Skeletal muscle tissue (tissue), 4 donors: ENCODE results near the gene GNPTAB. TPM values are rescaled to one million over a fixed set of nuclear protein-coding genes. Genes with fewer than 3 reads are reported as not detected.

Experiments
- H3K27ac ChIP-seq: one replicate; pipeline ENCODE4 v1.7.0; 2013; ENCODE audit warnings: mild to moderate bottlenecking, low read depth, low read length, inconsistent platforms
- H3K27me3 ChIP-seq, 3 donors: one replicate each; pipeline ENCODE4 v1.7.0; 2013; ENCODE audit warnings: low read length in 3 of 3; ENCODE audit not compliant: control insufficient read depth in 3 of 3, insufficient read depth in 3 of 3
- H3K36me3 ChIP-seq, 3 donors: one replicate each; pipeline ENCODE4 v1.7.0; 2013; ENCODE audit warnings: low read length in 3 of 3; ENCODE audit not compliant: control insufficient read depth in 3 of 3, insufficient read depth in 3 of 3
- H3K4me1 ChIP-seq, 3 donors: one replicate each; pipeline ENCODE4 v1.7.0; 2013; ENCODE audit warnings: low read length in 3 of 3, mild to moderate bottlenecking in 3 of 3; ENCODE audit not compliant: control insufficient read depth in 3 of 3, insufficient read depth in 3 of 3
- H3K4me3 ChIP-seq, 3 donors: one replicate each; pipeline ENCODE4 v1.7.0; 2013; ENCODE audit warnings: low read length in 3 of 3
- H3K9ac ChIP-seq, 3 donors: one replicate each; pipeline ENCODE4 v1.7.0; 2013; ENCODE audit warnings: low read length in 3 of 3, mild to moderate bottlenecking in 3 of 3, moderate library complexity in 2 of 3, low read depth in 1 of 3
- H3K9me3 ChIP-seq, 3 donors: one replicate each; pipeline ENCODE4 v1.7.0; 2013; ENCODE audit warnings: low read length in 3 of 3; ENCODE audit not compliant: control insufficient read depth in 3 of 3
- total RNA-seq: library from RNA; depleted of rRNA; stranded (reverse); fragments of >200 nt; gene quantifications from one replicate; pipeline ENCODE4 v1.2.3, GENCODE V29; 2014
- donor health status: Osteomylitis.

Gene GNPTAB
- total RNA-seq, 1 donor from 2014 or later = 10.4 TPM

DNA sequence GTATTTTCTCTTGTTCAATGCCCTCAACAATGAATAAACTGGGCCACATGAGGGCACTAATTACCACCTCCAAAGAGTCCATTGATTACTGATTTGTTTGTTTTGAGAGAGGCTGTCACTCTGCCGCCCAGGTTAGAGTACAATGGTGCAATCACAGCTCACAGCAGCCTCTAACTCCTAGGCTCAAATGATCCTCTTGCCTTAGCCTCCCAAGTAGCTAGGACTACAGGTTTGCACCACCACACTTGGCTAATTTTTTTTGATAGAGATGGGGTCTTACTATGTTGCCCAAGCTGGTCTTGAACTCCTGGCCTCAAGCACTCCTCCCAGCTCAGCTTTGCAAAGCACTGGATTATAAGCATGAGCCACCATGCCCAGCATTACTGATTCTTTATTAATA is 63.2 kb downstream of the GNPTAB start:
- H3K9ac ChIP-seq = no peak overlapping the region
- no peak overlapping the region for H3K4me3 ChIP-seq
- peaks cover 25 to 36% (median 33%) of the 10 kb centered on the region in 3 donors for H3K36me3 ChIP-seq
- no peak overlapping the region for H3K27ac ChIP-seq
- no peaks in the 10 kb centered on the region for H3K4me1 ChIP-seq
- H3K9me3 ChIP-seq = no peaks in the 10 kb centered on the region
- no peaks in the 10 kb centered on the region for H3K27me3 ChIP-seq

DNA sequence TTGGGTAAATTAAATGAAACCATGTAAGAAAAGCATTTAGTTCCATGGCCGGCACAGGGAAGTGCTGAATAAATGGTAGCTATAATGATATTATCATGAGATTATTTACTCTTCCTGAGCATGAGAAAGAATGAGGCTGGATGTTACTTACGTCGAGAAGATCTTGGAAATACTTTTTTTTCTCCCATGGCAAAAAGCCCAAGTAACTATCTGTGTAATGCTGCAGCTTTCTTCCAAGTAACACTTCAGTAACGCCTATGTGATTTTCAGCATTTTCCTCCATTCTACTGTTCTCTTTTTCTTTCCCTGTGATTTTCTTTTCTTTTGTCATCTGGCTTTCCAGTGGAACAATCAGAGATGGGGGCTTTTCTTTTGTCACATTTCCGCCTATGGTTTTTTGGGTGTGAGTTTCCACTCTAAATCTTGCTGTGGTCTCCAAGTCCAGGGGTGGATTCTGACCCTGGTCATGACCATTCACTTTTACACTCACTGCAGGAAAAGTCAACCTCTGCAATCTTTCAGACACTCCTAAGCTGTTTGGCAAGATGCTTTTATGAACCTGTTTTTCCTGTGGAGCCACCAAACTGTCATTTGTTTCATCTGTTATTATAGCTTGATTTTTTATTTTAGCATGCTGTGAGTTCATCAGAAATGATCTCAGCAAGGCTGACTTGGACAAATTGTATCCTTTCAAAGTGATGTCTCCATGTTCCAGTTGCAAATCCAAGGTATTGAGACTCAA is 66.5 kb downstream of the GNPTAB start:
- no peaks in the 10 kb centered on the region for H3K4me1 ChIP-seq
- no peaks in the 10 kb centered on the region for H3K27me3 ChIP-seq
- H3K9me3 ChIP-seq = no peaks in the 10 kb centered on the region
- no peak overlapping the region for H3K9ac ChIP-seq
- H3K36me3 ChIP-seq = peaks cover 15 to 28% (median 23%) of the 10 kb centered on the region in 3 donors
- no peak overlapping the region for H3K27ac ChIP-seq
- no peak overlapping the region for H3K4me3 ChIP-seq

- Histone ChIP-seq H3K4me1 (no peaks in the 10 kb centered on the region), H3K9ac (no peak overlapping the region), H3K36me3 (peaks cover 13 to 27% (median 22%) of the 10 kb centered on the region in 3 donors), H3K9me3 (no peaks in the 10 kb centered on the region), H3K27me3 (no peaks in the 10 kb centered on the region), H3K4me3 (no peak overlapping the region), H3K27ac (no peak overlapping the region)
Observed at GRCh38 chr12:101763246-101763931, 67.4 kb downstream of the GNPTAB start.

DNA sequence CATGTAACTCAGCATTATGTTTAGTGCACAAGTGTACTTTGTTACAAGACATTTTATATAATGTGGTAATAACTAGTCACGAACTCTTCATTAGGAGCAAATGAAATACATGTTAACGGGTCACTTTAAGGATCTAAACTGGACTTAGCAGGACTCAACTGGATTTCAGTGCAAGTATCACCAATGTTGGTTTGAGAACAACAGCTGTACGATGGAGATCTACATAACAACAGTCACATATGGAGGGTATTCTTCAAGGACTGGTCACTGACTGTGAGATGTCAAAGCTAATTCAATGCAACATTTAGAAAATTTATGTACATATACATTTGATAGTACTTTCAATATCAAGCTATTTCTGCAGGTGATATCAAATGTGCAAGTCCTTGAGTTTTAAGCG is 69.0 kb downstream of the GNPTAB start:
- Histone ChIP-seq H3K36me3 (peaks cover 8 to 19% (median 15%) of the 10 kb centered on the region in 3 donors), H3K27ac (no peak overlapping the region), H3K4me1 (no peaks in the 10 kb centered on the region), H3K4me3 (no peak overlapping the region), H3K9me3 (no peaks in the 10 kb centered on the region), H3K9ac (no peak overlapping the region), H3K27me3 (no peaks in the 10 kb centered on the region)

DNA sequence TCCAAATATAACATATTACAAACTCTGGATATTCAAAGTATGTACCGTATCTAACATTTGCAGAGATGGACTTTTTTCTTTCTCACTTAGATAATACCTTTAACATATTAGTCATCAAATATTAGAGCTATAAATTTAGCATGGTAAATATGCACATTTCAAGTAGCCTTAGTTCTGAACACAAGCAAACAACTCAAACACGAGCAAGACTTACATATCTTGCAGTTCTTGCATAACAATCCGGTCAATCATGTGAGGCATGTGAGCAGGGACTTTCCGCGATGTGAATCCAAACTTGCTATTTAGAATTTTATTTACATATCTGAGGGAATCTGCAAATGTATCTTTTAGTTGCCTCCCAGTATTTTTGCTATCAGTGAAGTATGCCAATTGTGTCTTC is 69.4 kb downstream of the GNPTAB start:
- Histone ChIP-seq H3K27me3 (no peaks in the 10 kb centered on the region), H3K4me1 (no peaks in the 10 kb centered on the region), H3K36me3 (peaks cover 7 to 18% (median 15%) of the 10 kb centered on the region in 3 donors), H3K27ac (no peak overlapping the region), H3K4me3 (no peak overlapping the region), H3K9me3 (no peaks in the 10 kb centered on the region), H3K9ac (no peak overlapping the region)

DNA sequence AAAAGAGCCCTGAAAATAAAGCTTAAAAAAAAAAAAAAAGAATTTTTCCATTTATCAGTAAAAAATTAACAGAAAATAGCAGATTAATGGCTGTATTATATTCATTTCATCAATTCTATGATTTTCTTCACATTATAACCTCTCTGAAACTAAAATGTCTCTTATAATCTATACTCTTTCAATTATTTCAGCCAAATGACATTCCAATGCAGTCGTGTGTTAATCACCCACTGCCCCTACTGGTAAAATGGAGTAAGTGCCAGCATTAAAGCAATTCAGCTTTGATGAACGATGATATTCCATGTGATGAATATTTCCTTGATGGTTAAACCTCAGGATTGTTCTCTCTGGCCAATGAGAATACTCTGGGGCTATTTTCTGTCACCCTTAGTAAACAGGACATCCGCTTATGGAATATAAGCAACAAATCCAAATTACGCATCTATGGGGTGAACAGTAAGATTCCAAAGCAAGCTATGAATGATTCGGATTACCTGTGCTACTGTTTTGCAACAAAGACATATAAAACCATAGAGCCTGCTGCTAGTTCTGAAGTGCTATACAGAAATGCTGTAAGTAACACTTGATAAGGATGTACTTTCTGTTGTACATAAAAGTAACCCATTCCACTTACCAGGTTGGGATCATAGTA is 71.2 kb downstream of the GNPTAB start:
- Histone ChIP-seq H3K9me3 (no peaks in the 10 kb centered on the region), H3K9ac (no peak overlapping the region), H3K36me3 (peaks cover 4 to 18% (median 12%) of the 10 kb centered on the region in 3 donors), H3K4me3 (no peak overlapping the region), H3K27me3 (no peaks in the 10 kb centered on the region), H3K27ac (no peak overlapping the region), H3K4me1 (no peaks in the 10 kb centered on the region)

GRCh38 chr12:101750152-101750551 is 80.6 kb downstream of the GNPTAB start:
- no peak overlapping the region for H3K9ac ChIP-seq
- no peak overlapping the region for H3K27ac ChIP-seq
- peaks cover 32 to 57% (median 44%) of the 10 kb centered on the region in 3 donors for H3K36me3 ChIP-seq
- no peaks in the 10 kb centered on the region for H3K9me3 ChIP-seq
- H3K4me1 ChIP-seq = no peaks in the 10 kb centered on the region
- H3K27me3 ChIP-seq = no peaks in the 10 kb centered on the region
- H3K4me3 ChIP-seq = no peak overlapping the region

DNA sequence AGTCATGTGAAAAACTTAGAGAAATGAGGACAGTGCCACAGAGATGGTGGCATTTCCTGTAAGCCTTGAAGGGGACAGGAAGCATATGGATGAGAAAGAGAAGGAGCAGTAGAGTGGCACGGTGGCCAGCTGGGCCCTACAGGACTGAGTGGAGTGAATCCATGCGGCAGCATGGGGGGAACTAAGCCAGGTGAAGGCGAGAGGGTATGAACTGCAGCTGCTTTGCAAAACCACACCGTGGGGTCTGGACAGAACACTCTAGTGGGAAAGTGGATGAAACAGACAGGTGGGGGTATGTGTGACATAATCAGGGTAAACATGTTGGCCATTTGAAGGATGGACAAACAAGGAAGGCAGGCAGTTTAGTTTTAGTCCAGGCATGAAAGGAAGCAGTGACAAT is 81.1 kb downstream of the GNPTAB start:
- Histone ChIP-seq H3K9me3 (no peaks in the 10 kb centered on the region), H3K9ac (no peak overlapping the region), H3K4me1 (no peaks in the 10 kb centered on the region), H3K36me3 (peaks cover 32 to 62% (median 43%) of the 10 kb centered on the region in 3 donors), H3K27me3 (no peaks in the 10 kb centered on the region), H3K4me3 (no peak overlapping the region), H3K27ac (no peak overlapping the region)

- H3K9ac ChIP-seq = no peak overlapping the region
- H3K9me3 ChIP-seq = no peaks in the 10 kb centered on the region
Observed at GRCh38 chr12:101748907-101749306, 81.9 kb downstream of the GNPTAB start.

GRCh38 chr12:101747697-101748096 is 83.1 kb downstream of the GNPTAB start:
- H3K9ac ChIP-seq = no peak overlapping the region
- no peaks in the 10 kb centered on the region for H3K9me3 ChIP-seq
- H3K4me1 ChIP-seq = no peaks in the 10 kb centered on the region
- no peaks in the 10 kb centered on the region for H3K27me3 ChIP-seq
- no peak overlapping the region for H3K27ac ChIP-seq
- no peak overlapping the region for H3K4me3 ChIP-seq
- H3K36me3 ChIP-seq = peaks cover 37 to 64% (median 52%) of the 10 kb centered on the region in 3 donors

More at GRCh38 chr12:101748907-101749306, 81.9 kb downstream of the GNPTAB start:
- Histone ChIP-seq H3K4me1 (no peaks in the 10 kb centered on the region), H3K27ac (no peak overlapping the region), H3K36me3 (peaks cover 37 to 68% (median 51%) of the 10 kb centered on the region in 3 donors), H3K4me3 (no peak overlapping the region), H3K27me3 (no peaks in the 10 kb centered on the region)
